NCI-H1105 (cell line): ENCODE results near the gene CCDC86.
"Not testable (repeated sequence)": the region's sequence is repeated elsewhere in the genome, so short reads cannot be mapped to it uniquely, and the experiment has no call there.

ENCODE experiments used
- DNase-seq: peaks from one replicate; lab custom pipeline; 2025; lab: John Stamatoyannopoulos, UW

Gene CCDC86, protein sequence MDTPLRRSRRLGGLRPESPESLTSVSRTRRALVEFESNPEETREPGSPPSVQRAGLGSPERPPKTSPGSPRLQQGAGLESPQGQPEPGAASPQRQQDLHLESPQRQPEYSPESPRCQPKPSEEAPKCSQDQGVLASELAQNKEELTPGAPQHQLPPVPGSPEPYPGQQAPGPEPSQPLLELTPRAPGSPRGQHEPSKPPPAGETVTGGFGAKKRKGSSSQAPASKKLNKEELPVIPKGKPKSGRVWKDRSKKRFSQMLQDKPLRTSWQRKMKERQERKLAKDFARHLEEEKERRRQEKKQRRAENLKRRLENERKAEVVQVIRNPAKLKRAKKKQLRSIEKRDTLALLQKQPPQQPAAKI

DNA sequence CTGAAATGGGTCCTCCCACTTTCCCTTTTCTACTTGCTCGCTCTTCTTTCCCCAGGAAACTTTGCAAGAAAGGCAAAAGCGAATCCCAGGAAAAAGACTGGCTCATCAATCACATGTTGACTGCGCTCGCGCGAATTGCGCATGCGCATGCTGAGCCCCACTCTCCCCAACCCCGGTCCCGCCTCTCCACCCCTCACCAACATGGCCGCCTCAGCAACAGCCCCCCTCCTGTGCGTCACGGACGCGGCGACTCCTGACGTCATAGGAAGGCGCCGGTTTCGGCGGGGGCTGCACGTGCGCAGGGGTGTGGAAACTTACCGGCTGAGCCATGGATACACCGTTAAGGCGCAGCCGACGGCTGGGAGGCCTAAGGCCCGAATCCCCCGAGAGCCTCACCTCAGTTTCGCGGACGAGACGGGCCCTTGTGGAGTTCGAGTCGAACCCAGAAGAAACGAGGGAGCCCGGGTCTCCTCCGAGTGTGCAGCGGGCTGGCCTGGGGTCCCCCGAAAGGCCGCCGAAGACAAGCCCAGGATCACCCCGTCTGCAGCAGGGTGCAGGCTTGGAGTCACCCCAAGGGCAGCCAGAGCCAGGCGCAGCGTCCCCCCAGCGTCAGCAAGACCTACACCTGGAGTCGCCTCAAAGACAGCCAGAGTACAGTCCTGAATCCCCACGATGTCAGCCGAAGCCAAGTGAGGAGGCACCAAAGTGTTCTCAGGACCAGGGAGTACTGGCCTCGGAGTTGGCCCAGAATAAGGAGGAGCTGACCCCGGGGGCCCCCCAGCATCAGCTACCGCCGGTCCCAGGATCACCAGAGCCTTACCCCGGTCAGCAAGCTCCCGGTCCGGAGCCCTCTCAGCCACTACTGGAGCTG is at the start of gene CCDC86:
CCDC86 (plus strand) TSS at position 317 of the 871 bp plus-strand sequence; CDS start at position 329, 12 bp downstream.
- DNase-seq, result peak; percentile 93

DNA sequence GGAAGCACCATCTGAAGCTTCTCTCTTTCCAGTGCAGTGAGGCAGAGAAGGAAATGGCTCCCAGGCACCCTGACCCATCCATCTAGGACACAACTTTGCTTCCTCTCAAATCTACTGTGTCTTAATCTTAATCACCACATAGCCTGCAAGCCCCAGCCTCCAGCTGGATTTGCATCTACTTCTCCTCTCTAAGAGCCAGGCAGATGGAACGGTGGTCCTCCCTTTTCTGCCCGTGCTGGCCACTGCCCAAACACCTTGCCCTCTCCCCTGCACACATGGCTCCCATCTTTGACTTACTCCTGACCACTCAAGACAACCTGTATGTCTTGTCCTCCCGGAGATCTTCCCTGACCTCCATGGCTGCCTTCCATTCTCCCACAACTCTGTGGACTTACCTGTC is 49.4 kb upstream of the CCDC86 start:
- DNase-seq, result no peak

DNA sequence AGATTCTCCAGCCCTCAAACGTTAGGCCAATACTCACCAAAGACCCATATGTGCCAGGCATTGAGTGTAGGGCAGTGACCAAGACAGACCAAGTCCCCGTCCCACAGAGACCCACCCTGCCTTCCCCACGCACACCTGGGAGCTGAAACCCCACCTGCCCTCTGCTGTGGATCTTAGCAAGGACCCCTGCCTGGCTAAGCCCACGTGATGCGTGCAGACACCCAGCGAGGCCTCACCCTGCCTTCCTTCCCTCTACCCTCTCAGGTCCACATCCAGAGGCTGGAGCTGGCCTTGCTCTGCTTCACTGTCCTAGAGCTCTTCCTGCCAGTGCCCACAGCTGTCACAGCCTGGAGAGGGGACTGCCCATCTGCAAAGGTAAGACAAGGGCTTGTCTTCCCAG is 46.6 kb upstream of the CCDC86 start:
- no peak for DNase-seq

DNA sequence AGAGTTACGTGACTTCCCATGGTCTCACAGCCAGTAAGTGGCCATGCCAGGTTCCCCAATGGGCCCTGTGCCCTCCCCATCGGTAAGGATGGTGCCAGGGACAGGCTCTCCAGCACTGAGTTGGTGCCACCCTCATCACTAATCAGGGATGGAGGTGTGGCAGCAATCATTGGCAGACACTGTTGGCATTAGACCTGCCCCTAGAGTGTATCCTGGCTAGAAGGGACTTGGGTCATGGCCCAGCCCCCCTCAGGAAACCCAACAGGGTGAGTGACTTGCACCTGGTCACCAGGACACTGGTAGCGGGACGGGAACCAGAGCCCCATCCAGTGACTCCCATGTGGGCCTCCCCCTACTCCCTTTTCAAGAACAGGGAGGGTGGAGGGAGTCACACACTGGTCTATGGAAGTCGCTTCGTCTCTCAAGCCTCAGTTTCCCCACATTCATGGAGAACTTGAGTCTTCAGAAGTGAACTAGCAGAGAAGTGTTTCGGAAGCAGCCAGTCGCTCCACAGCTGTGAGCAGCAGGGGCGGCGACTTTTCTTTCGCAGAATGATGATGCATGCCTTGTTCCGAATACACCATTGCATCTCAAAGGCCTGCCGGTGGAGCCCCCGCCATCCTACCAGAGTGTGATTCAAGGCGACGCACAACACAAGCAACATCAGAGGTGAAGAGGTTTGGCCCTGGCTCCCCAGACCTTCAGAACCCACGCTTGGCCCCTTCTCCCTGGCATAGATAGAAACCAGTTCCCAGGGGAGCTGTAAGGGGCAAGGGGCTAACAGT is 43.9 kb upstream of the CCDC86 start:
- no peak for DNase-seq

DNA sequence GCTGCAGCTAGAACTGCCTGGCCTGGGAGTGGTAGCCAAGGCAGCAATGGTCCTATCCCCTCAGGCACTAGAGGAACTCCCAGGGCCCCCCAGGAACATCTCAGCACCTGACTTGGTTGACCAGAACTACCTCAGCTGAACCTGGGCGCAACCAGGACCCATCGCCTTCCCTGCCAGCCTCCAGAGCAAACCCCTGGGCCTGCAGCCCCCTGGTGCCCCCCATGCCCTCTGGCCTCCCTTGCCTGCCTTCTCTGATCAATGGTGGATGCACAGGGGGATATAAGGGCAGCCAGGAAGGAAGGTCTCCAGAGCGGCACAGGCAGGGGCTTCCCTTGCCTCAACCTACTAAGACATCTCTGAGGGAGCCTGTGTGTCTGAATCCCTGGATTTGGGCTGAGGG is 43.3 kb upstream of the CCDC86 start:
- DNase-seq, result no peak

DNA sequence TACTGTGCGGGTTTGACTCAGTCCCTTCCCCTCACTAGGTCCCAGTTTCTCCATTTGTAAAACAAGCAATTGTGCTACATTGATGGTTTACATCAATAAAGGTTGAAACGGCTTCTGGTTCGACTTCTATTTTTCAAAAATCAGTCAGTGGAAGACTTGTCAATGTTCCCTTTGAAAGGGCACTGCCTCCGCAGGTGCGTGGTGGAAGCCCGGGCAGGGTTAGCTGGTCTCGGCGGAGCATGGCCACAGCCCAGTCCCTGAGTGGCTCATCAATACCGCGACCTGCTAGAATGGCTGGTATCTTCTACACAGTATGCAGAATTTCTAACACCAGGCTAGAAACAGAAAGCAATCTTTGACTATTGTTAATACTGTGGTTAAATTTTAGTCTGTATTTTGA is 40.7 kb upstream of the CCDC86 start:
- no peak for DNase-seq

DNA sequence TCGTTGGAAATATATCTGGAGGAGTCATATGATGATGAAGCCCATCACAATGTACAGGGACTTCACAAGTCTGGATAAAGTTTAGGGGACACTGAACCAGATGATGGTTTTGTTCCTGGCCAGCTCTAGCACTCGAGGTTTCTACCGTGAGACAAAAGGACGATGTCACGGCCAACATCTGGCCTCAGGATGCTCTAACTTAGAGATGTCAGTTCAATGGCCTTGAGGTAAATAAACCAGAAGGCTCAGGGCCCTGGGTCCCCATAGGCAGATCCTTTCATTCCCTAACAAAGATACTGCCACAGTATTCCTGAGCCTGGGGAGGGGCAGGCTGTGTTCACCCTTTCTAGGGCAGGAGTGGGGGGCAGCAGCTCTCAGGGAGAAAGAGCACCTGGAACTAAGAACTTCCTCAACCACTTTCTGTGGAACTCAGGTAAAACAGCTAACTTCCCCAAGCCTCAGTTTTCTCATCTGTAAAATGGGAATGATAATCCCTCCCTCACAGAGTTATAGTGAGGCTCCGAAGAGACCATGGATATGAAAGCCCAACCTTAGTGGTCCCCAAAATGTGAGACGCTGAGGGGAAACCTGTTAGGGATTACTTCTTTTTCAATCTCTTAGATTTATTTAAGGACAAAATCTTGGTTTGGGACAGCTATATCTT is 38.5 kb upstream of the CCDC86 start:
- DNase-seq, result no peak

DNA sequence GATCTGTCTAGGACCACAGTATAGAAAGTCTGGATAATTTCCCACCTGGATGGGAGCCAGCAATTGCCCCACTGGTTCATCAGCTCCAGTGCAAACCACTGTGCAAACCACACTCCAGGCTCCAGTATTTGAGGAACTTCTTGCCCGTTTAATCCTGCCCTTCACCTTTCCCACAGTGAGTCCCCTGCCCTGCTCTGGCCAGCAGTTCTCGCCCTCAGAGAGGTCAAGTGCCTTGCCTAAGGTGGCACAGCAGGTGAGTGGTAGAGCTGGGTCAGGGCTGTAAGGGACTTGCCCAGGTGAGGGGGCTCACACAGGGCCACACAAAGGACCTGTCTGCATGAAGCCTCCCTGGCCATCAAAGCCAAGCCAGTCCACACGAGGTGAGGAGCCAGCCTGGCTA is 32.7 kb upstream of the CCDC86 start:
- no peak for DNase-seq

DNA sequence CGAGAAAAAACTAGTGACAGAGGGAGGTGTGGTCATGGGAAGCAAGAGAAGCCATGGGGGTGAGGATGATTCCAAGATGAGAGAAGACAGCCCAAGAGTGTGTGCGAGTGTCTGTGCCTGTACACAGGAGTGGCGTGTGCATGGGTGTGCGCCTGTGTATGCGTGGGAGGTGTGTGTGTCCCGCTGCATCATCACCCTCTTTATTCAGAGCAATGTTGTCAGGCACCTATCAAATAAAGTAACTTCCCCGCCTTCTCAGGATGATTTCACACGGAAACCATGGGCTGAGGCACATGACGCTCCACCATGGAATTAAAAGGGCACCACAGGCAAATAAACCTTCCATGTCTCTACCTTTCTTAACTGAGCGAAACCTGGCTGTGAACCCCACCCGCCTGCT is 32.2 kb upstream of the CCDC86 start:
- no peak for DNase-seq

DNA sequence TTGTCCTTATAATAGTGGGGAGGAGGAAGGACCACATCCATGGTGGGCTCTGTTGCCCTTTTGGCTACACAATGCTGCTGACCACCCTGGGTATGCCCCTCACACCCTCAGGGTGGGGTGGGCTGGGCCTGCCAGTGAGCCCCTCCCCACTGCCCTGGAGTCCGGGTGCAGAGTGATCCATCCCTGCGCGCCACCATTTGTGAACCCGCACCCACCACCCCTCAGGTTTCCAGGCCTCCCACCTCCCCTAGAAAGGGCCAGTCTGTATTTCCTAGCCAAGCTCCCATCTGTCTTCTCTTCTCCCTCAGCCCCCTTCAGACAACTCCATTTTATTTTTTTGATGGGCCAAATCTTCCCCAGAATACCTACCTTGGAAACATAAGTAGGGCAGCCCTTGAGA is 31.8 kb upstream of the CCDC86 start:
- no peak for DNase-seq

DNA sequence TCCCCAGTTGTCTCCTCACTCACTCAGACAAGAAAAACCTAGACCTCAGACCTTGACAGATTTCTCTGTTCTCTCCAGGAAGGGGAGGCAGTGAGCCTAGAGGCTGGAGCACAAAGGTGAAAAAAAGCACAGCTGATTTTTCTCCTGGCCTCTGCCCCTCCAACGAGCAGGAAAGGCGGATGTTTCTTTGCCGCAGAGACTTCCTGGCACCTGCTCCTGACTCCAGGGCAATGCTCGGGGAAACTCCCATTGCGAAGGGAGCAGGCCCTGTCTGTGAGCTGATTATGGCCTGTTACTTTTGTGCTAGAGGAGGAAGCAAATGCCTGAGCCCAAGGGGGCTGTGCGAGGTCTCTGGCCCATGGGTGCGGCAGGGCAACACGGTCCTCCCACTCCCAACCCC is 31.3 kb upstream of the CCDC86 start:
- no peak for DNase-seq

DNA sequence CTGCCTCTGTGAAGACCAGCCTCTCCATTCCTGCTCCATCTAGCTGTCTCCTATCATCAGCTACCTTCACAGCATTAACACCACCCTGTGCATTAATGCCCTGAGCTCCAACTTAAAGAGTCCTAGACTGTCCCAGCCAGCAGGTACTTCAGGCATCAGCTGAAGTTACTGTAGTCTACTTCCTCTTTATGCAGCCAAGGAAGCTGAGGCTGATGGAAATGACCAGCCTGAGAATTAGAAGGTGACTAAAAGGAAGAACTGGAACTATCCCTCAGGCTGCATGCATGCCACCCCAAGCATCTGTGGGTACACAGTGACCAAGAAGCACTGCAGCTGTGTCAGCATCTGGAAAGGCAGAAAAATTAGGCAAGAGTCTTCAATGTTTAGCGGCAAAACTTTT is 28.6 kb upstream of the CCDC86 start:
- DNase-seq, result no peak

DNA sequence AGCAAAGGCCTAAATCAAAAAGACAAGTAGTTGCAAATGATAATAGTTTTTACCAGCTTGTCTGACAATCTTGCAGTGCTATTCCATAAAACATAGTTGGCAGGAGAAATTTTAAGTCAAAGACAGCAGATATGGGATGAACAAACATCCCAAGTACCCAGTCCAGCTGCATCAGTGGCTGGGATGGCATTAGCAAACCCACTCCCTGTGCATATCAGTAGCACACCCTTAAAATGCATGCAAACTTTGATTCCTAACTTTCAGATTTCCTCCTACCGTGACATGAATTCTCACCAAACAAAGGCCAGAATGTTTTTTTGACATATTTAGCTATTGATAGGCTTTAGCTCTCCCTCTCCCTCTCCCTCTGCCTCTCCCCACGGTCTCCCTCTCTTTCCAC is 27.8 kb upstream of the CCDC86 start:
- DNase-seq, result no peak

DNA sequence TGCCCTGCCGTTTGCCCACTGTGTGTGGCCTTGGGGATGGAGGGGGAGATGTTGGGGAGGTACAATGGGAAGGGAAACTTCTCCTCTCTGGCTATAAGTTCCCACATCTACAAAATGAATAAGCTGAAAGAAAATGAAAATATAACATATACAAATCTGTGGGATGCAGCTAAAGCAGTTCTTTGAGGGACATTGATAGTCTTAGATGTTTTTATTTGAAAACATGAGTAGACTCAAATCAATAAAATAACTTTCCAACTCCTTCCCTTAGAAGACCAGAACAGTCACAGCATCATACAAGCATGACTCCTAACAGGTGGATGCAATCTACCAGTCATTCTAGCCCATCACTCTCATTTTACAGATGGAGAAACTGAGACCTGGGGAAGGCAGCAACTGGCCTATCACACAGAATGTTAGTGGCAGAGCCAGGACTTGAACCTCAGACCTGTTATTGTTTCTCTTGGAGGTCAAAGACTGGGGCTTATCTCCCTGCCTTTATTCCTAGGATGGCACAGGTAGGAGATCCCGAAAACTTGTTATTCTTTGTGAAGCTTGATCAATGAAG is 25.2 kb upstream of the CCDC86 start:
- DNase-seq, result no peak

DNA sequence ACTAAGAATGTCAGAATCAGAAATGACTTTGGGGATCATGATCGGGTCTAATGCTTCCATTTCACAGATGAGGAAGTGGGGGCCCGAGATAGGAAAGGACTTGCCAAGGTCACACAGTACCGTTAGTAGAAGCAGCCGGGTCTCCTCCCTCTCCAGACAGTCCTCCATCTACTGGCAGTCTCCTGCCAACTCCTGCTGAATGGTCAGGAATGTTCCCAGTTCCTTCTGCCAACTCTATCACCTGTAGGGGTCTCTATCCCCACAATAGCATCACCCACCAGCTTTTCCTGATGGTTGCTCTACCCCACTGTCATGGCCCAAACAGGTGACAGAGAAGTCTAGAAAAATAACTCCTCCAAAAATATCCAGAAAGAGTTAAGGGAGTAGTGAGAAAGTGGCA is 23.9 kb upstream of the CCDC86 start:
- no peak for DNase-seq

DNA sequence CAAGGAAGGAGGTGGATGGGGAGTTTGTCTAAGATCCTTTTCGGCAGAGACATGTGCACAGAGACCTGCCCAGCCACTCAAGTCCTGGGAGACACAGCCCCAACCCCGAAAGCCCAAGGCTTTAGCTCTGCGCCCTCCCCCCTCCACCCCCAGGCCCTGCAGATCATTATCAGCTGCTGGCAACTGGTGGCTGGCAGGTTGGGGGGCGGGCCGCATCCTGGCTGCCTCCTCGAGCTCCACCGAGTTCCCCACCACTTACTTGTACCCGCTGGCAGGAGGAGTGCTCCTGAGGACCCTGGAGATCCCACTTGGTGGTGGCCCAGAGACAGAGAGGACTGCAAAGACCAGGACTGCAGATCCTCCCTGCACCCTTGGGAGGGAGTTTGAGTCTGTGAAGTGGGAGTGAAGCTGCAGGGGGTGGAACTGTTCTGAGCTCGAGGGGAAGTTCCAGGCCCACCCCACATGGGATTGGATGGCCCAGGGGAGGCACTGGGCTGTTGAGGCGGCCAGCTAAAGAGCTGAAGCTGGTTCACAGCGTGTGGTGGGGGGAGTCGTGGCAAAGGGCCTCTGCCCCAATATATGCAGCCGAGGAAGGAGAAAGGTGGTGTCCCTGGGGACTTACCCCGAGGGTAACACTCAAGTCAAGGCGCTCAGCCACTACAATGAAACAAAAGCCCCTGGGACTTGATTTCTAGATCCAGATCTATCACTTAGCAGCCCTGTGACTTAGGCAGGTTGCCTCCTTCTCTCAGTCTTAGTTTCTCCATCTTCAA is 19.9 kb upstream of the CCDC86 start:
- no peak for DNase-seq

DNA sequence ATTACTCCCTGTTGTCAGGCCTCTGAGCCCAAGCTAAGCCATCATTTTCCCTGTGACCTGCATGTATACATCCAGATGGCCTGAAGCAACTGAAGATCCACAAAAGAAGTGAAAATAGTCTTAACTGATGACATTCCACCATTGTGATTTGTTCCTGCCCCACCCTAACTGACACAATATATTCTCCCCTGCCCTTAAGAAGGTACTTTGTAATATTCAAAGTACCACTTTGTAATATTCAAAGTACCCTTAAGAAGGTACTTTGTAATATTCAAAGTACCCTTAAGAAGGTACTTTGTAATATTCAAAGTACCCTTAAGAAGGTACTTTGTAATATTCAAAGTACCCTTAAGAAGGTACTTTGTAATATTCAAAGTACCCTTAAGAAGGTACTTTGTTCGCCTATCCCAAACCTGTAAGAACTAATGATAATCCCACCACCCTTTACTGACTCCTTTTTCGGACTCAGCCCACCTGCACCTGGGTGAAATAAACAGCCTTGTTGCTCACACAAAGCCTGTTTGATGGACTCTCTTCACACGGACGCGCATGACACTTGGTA is 18.1 kb upstream of the CCDC86 start:
- DNase-seq, result not testable (repeated sequence)

DNA sequence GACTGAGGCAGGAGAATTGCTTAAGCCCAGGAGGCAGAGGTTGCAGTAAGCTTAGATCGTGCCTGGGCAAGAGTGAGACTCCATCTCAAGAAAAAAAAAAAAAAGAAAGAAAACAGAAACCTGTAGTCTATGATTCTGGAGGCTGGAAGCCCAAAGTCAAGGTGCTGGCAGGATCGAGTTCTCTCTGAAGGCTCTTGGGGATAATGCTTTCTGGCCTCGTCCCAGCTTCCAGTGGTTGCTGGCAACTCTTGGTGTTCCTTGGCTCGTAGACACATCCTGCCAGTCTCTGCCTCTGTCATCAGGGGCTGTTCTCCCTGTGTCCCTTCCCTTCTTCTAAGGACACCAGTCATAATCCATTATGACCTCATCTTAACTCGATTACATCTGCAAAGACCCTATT is 16.8 kb upstream of the CCDC86 start:
- no peak for DNase-seq

DNA sequence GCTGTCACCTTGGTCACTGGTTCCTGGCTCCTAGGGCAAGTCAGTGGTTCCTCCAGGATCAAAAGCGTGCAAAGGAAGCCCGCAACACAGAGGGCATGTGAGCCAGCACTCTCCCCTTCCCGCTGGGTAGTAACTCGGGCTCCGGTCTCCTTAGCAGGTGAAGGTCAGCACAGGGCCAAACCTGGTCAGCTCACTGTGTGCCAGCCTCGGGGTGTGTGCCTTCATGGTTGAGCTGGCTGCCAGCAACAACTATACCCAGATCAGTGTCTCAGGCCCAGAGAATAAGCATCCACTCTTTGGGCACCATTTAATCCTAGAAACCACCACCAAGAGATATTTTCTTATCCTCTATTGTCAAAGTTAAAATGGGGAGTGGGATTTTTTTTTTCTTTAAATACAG is 16.1 kb upstream of the CCDC86 start:
- no peak for DNase-seq

DNA sequence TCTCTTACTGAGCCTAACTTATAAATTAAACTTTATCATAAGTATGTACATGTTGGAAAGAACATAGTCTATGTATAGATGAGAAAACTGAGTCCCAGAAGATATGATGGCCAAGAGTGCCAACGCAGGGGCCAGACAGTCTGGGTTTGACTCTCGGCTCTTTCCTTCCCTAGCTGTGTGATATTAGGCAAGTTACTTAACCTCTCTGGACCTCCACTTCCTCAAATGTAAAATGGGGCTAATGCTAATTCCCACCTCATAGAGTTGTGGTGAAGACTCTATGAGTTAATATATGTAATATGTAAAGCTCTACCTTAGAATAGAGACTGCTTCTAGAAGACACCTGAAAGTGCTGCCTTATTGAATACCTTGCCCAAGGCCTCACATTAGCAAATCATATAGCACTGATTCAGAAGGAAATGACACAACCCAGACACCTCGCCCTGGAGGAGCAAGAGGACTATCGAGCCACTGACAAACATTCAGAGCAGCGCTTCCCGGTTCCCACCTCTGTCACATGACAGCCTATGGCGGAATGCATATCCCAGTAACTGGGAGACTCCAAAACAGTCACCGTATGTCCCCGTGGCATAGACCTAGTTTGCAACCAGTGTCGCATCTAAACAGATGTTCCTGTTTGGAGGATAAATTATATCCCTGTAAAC is 11.3 kb upstream of the CCDC86 start:
- no peak for DNase-seq
